ENCODE measurements around the gene SPTSSB. TPM values are rescaled to one million over a fixed set of nuclear protein-coding genes. Genes with fewer than 3 reads are reported as not detected.

Gene SPTSSB
- total and polyA plus RNA-seq, 2 experiments from 2014 or later: not detected

GRCh38 chr3:161320837-161321236 lies 50.5 kb downstream of the SPTSSB start:
- no peak for DNase-seq
- Histone ChIP-seq H3K27me3 (replicated peaks; ENCODE audit: insufficient read depth) (no peaks in the 10 kb centered on the region; the same call in 1 of the 2 replicates), H3K4me2 (ENCODE audit: unreplicated experiment) (no peak overlapping the region), H2AFZ (no peak overlapping the region), H3K27ac (no peak overlapping the region), H3K9me3 (ENCODE audit: low read depth) (no peaks in the 10 kb centered on the region), H4K20me1 (ENCODE audit: insufficient read depth) (no peaks in the 10 kb centered on the region), H3F3A (ENCODE audit: insufficient read depth) (no peaks in the 10 kb centered on the region), H3K4me3 (no peak overlapping the region), H3K36me3 (ENCODE audit: low read depth) (no peaks in the 10 kb centered on the region), H3K9me2 (ENCODE audit: insufficient read depth) (no peaks in the 10 kb centered on the region), H3K79me2 (ENCODE audit: insufficient read depth) (no peaks in the 10 kb centered on the region), H3K4me1 (ENCODE audit: insufficient read depth) (no peaks in the 10 kb centered on the region), H3K9ac (no peak overlapping the region)
- WGBS, 2 experiments (ENCODE audit: low coverage in 1 of 2, low lambda C conversion rate in 2 of 2, missing lambda C conversion rate in 2 of 2): 66 to 68% methylated on average over 1 of the region's 1 CpG
- no peak for TF ChIP-seq EZH2 (IDR thresholded peaks at IDR 0.05; ENCODE audit: insufficient read depth, poor library complexity, severe bottlenecking)
- TF ChIP-seq EZH2phosphoT487 (IDR thresholded peaks at IDR 0.05; ENCODE audit: insufficient read depth, low read depth): no peak
- in situ Hi-C loops (cut with MboI): no loop called here

GRCh38 chr3:161319867-161320266 lies 51.5 kb downstream of the SPTSSB start:
- DNase-seq: no peak
- Histone ChIP-seq H3K4me2 (ENCODE audit: unreplicated experiment) (no peak overlapping the region), H3K4me3 (no peak overlapping the region), H3K4me1 (ENCODE audit: insufficient read depth) (no peaks in the 10 kb centered on the region), H4K20me1 (ENCODE audit: insufficient read depth) (no peaks in the 10 kb centered on the region), H3K36me3 (ENCODE audit: low read depth) (no peaks in the 10 kb centered on the region), H3K27me3 (replicated peaks; ENCODE audit: insufficient read depth) (no peaks in the 10 kb centered on the region; the same call in 1 of the 2 replicates), H3K9me3 (ENCODE audit: low read depth) (no peaks in the 10 kb centered on the region), H2AFZ (no peak overlapping the region), H3K27ac (no peak overlapping the region), H3F3A (ENCODE audit: insufficient read depth) (no peaks in the 10 kb centered on the region), H3K79me2 (ENCODE audit: insufficient read depth) (no peaks in the 10 kb centered on the region), H3K9ac (no peak overlapping the region), H3K9me2 (ENCODE audit: insufficient read depth) (no peaks in the 10 kb centered on the region)
- no peak for TF ChIP-seq EZH2phosphoT487 (IDR thresholded peaks at IDR 0.05; ENCODE audit: insufficient read depth, low read depth)
- TF ChIP-seq EZH2 (IDR thresholded peaks at IDR 0.05; ENCODE audit: insufficient read depth, poor library complexity, severe bottlenecking): no peak
- in situ Hi-C loops (cut with MboI): no loop called here
- WGBS, 2 experiments (ENCODE audit: low coverage in 1 of 2, low lambda C conversion rate in 2 of 2, missing lambda C conversion rate in 2 of 2): 37 to 47% methylated on average over 3 of the region's 3 CpGs

GRCh38 chr3:161317077-161317476 lies 54.2 kb downstream of the SPTSSB start:
- Histone ChIP-seq H3K79me2 (ENCODE audit: insufficient read depth) (no peaks in the 10 kb centered on the region), H3K36me3 (ENCODE audit: low read depth) (no peaks in the 10 kb centered on the region), H3K9ac (no peak overlapping the region), H3K4me3 (no peak overlapping the region), H2AFZ (no peak overlapping the region), H3K9me3 (ENCODE audit: low read depth) (no peaks in the 10 kb centered on the region), H3K27me3 (replicated peaks; ENCODE audit: insufficient read depth) (no peaks in the 10 kb centered on the region), H3F3A (ENCODE audit: insufficient read depth) (no peaks in the 10 kb centered on the region), H4K20me1 (ENCODE audit: insufficient read depth) (no peaks in the 10 kb centered on the region), H3K4me1 (ENCODE audit: insufficient read depth) (no peaks in the 10 kb centered on the region), H3K27ac (no peak overlapping the region), H3K9me2 (ENCODE audit: insufficient read depth) (no peaks in the 10 kb centered on the region), H3K4me2 (ENCODE audit: unreplicated experiment) (no peak overlapping the region)
- no peak for TF ChIP-seq EZH2 (IDR thresholded peaks at IDR 0.05; ENCODE audit: insufficient read depth, poor library complexity, severe bottlenecking)
- no peak for TF ChIP-seq EZH2phosphoT487 (IDR thresholded peaks at IDR 0.05; ENCODE audit: insufficient read depth, low read depth)
- no peak for DNase-seq
- WGBS, 2 experiments (ENCODE audit: low coverage in 1 of 2, low lambda C conversion rate in 2 of 2, missing lambda C conversion rate in 2 of 2): 66 to 82% methylated on average over 2 of the region's 2 CpGs
- in situ Hi-C loops (cut with MboI): no loop called here

GRCh38 chr3:161316006-161316689 lies 55.2 kb downstream of the SPTSSB start:
- in situ Hi-C loops (cut with MboI): no loop called here
- DNase-seq: peak; percentile 21
- H3K9me2 ChIP-seq (ENCODE audit: insufficient read depth): no peaks in the 10 kb centered on the region
- H3K9me3 ChIP-seq (ENCODE audit: low read depth): no peaks in the 10 kb centered on the region
- H2AFZ ChIP-seq: no peak overlapping the region
- no peak overlapping the region for H3K4me2 ChIP-seq (ENCODE audit: unreplicated experiment)
- H3K27me3 ChIP-seq (replicated peaks; ENCODE audit: insufficient read depth): no peaks in the 10 kb centered on the region; the same call in 1 of the 2 replicates
- no peaks in the 10 kb centered on the region for H3K79me2 ChIP-seq (ENCODE audit: insufficient read depth)
- no peaks in the 10 kb centered on the region for H4K20me1 ChIP-seq (ENCODE audit: insufficient read depth)
- no peaks in the 10 kb centered on the region for H3K4me1 ChIP-seq (ENCODE audit: insufficient read depth)
- no peak overlapping the region for H3K9ac ChIP-seq
- TF ChIP-seq EZH2 (IDR thresholded peaks at IDR 0.05; ENCODE audit: insufficient read depth, poor library complexity, severe bottlenecking) (no peak), EZH2phosphoT487 (IDR thresholded peaks at IDR 0.05; ENCODE audit: insufficient read depth, low read depth) (no peak)
- WGBS, 2 experiments (ENCODE audit: low coverage in 1 of 2, low lambda C conversion rate in 2 of 2, missing lambda C conversion rate in 2 of 2): 76 to 80% methylated on average over 3 of the region's 3 CpGs
- no peak overlapping the region for H3K27ac ChIP-seq
- no peak overlapping the region for H3K4me3 ChIP-seq
- no peaks in the 10 kb centered on the region for H3K36me3 ChIP-seq (ENCODE audit: low read depth)
- no peaks in the 10 kb centered on the region for H3F3A ChIP-seq (ENCODE audit: insufficient read depth)

All from GM23248 (cell line).